Measurements from ENCODE around the gene TUBB1.

The TUBB1 gene

DNA sequence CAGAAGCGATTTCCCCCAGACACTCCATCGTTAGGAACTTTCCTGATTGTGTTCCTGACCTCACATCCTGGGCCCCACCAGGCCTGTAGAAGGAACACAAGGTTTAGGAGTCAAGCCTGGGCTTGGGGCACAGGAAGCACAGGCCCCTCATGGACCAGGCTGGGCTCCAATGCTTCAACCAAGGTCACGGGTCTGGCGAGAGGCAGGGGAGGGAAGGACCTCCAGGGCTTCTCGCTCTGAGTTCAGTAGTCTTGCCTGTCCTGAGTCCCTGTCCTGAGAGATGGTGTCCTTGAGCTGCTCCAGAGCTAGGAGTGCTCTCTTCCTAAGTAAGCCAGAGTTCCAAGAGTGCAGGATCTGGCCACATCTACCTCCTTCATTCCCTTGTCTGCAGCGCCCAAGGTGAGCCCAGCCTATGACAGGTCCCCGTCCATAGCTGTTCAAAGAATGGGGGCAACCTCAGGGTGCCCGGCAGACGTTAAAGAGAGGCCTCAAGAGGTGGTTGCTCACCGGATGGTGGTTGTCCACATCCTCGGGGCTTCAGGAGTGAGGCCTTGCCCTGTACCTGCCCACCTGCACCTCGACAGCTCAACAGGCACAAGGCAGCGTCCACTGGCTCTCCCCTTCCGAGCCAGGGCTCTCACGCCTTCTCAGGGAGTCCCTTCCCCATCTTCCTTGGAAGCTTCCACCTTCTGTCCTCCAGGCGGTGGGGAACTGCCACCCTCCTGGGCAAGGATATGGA is 1.6 kb upstream of the TUBB1 start:
- DNase-seq (ENCODE audit: low read depth), result no peak
- H3K4me3 ChIP-seq (ENCODE audit: low read depth, low read length), result no peak overlapping the region
- TF ChIP-seq, protein P1, sequence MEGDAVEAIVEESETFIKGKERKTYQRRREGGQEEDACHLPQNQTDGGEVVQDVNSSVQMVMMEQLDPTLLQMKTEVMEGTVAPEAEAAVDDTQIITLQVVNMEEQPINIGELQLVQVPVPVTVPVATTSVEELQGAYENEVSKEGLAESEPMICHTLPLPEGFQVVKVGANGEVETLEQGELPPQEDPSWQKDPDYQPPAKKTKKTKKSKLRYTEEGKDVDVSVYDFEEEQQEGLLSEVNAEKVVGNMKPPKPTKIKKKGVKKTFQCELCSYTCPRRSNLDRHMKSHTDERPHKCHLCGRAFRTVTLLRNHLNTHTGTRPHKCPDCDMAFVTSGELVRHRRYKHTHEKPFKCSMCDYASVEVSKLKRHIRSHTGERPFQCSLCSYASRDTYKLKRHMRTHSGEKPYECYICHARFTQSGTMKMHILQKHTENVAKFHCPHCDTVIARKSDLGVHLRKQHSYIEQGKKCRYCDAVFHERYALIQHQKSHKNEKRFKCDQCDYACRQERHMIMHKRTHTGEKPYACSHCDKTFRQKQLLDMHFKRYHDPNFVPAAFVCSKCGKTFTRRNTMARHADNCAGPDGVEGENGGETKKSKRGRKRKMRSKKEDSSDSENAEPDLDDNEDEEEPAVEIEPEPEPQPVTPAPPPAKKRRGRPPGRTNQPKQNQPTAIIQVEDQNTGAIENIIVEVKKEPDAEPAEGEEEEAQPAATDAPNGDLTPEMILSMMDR (IDR thresholded peaks at IDR 0.05; ENCODE audit: low read depth, low read length), result no peak
- TF ChIP-seq MYC (IDR thresholded peaks at IDR 0.05; ENCODE audit: low read depth, low read length), result no peak
- no peak for TF ChIP-seq POLR2A (IDR thresholded peaks at IDR 0.05; ENCODE audit: extremely low read depth, insufficient read length)
- TF ChIP-seq, protein P2, sequence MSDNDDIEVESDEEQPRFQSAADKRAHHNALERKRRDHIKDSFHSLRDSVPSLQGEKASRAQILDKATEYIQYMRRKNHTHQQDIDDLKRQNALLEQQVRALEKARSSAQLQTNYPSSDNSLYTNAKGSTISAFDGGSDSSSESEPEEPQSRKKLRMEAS (IDR thresholded peaks at IDR 0.05; ENCODE audit: low read depth, low read length), result no peak

DNA sequence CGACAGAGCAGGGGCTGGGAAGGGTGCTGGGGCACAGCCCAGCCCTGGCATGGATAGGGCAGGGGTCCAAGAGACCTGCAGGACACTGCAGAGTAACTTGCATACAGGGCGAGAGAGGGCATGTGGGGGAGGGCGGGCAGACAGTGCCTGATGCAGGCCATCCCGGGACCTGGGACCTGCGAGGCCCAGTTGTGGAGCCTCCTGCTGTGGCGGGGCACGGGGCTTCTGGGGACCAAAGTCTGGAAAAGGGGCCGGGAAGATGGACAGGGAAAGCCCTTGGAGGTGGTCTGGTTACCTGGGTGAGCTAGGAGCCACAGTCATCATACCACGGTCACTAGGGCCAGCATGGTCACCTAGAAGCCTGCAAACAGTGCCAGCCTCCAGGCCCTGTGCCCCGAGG is 412 bp upstream of the TUBB1 start:
- TF ChIP-seq POLR2A (IDR thresholded peaks at IDR 0.05; ENCODE audit: extremely low read depth, insufficient read length) (no peak), MYC (IDR thresholded peaks at IDR 0.05; ENCODE audit: low read depth, low read length) (no peak)
- TF ChIP-seq, protein P1 (IDR thresholded peaks at IDR 0.05; ENCODE audit: low read depth, low read length), result no peak
- TF ChIP-seq, protein P2 (IDR thresholded peaks at IDR 0.05; ENCODE audit: low read depth, low read length), result no peak
- DNase-seq (ENCODE audit: low read depth), result no peak
- H3K4me3 ChIP-seq (ENCODE audit: low read depth, low read length), result no peak overlapping the region

DNA sequence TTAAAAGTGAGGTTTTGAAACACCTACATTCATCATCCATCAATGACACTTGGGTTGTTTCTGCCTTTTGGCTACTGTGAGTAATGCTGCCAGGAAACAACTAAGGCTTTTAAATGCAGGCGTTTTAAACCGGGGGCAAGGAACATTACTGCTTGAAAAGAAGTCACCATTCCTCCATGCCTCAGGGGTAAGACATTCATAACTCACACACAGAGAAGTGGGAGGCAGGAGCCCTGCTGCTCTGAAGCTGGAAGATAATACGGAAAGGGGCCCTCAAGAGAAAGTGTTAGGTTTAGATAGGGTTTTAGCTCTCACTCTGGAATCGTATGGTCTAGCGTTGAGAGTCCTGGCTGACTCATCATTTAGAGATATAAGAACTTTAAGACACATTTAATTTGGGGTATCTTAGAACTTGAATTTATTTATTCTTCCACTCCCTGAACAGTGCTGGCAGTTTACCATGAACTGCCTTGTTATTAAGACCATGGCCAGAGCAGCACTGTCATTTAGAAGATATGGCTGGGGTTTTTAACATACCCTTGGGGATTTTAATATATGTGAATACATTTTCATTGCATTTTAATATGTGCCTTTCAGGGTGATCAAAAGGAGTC is 1.8 kb downstream of the TUBB1 start:
- no peak overlapping the region for H3K4me3 ChIP-seq (ENCODE audit: low read depth, low read length)
- TF ChIP-seq, protein P1 (IDR thresholded peaks at IDR 0.05; ENCODE audit: low read depth, low read length), result no peak
- TF ChIP-seq POLR2A (IDR thresholded peaks at IDR 0.05; ENCODE audit: extremely low read depth, insufficient read length) (no peak), MYC (IDR thresholded peaks at IDR 0.05; ENCODE audit: low read depth, low read length) (no peak)
- TF ChIP-seq, protein P2 (IDR thresholded peaks at IDR 0.05; ENCODE audit: low read depth, low read length), result no peak
- no peak for DNase-seq (ENCODE audit: low read depth)

DNA sequence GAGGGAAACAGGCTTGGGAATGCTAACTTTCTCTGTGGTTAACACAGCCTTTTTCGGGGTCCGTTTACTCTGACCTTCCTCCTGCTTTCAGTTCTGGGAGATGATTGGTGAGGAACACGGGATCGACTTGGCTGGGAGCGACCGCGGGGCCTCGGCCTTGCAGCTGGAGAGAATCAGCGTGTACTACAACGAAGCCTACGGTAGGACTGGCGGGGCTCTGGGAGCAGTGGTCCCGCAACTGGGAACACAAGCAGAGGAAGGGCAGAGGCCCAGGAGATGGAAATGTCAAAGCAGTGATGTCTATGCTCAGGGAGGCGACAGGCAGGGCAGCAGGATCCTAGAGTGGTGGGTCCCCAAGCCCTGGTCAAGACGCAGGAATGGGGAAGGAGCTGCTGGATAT is 3.5 kb downstream of the TUBB1 start:
- TF ChIP-seq, protein P2 (IDR thresholded peaks at IDR 0.05; ENCODE audit: low read depth, low read length), result no peak
- no peak for TF ChIP-seq POLR2A (IDR thresholded peaks at IDR 0.05; ENCODE audit: extremely low read depth, insufficient read length)
- no peak for TF ChIP-seq MYC (IDR thresholded peaks at IDR 0.05; ENCODE audit: low read depth, low read length)
- TF ChIP-seq, protein P1 (IDR thresholded peaks at IDR 0.05; ENCODE audit: low read depth, low read length), result no peak
- DNase-seq (ENCODE audit: low read depth), result no peak
- no peak overlapping the region for H3K4me3 ChIP-seq (ENCODE audit: low read depth, low read length)

DNA sequence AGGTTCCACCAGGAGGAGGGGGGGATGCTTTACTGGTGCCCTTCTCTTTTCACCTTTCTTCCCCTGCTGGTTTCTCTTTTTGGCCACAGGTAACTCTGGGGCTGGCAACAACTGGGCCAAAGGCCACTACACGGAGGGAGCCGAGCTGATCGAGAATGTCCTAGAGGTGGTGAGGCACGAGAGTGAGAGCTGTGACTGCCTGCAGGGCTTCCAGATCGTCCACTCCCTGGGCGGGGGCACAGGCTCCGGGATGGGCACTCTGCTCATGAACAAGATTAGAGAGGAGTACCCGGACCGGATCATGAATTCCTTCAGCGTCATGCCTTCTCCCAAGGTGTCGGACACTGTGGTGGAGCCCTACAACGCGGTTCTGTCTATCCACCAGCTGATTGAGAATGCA is 4.4 kb downstream of the TUBB1 start:
- DNase-seq (ENCODE audit: low read depth), result no peak
- TF ChIP-seq, protein P2 (IDR thresholded peaks at IDR 0.05; ENCODE audit: low read depth, low read length), result no peak
- TF ChIP-seq, protein P1 (IDR thresholded peaks at IDR 0.05; ENCODE audit: low read depth, low read length), result no peak
- no peak for TF ChIP-seq MYC (IDR thresholded peaks at IDR 0.05; ENCODE audit: low read depth, low read length)
- TF ChIP-seq POLR2A (IDR thresholded peaks at IDR 0.05; ENCODE audit: extremely low read depth, insufficient read length), result no peak
- H3K4me3 ChIP-seq (ENCODE audit: low read depth, low read length), result no peak overlapping the region

All from NB4 (cell line).